Heart left ventricle (tissue), 13 donors: ENCODE measurements around the gene AURKAIP1.

ENCODE experiments used
- CTCF ChIP-seq, 12 donors: fragments of 200-600 bp; sonication (generic) in 4 of 12; IDR thresholded peaks; one replicate each; pipeline versions ENCODE4 v1.5.0 to v1.8.0; 2018 to 2022; ENCODE audit warnings: antibody characterized with exemption in 12 of 12, mild to moderate bottlenecking in 5 of 12
- POLR2A ChIP-seq, 2 donors: fragments of 450-650 bp; IDR thresholded peaks; one replicate each; pipeline ENCODE4 v1.6.1; 2017; ENCODE audit warnings: antibody characterized with exemption in 2 of 2, mild to moderate bottlenecking in 2 of 2, moderate library complexity in 2 of 2
- donor health status: ischemic (EF 13 %, LVEDD 7.1; RV severe dilation, severe dysfunction).
- donor health status: DM: no; HTN: yes; CAD: no.
- donor health status: DM: no; HTN: no; CAD: no.
- donor health status: ischemic (EF 25% LVEDD 6.9; RV normal size, moderate dysfunction).
- donor health status: ischemic (EF 25% LVEDD 5.7; RV mildly dilated, moderate dysfunction).
- donor health status: ischemic (EF 35%, LVEDD 5.7; RV mildly dilated, moderate dysfunction).
- donor health status: nonischemic (EF 11% LVEDD 7.7; RV severe dilation, severe dysfunction).
- donor health status: DM: yes; HTN: yes; CAD: no.
- donor health status: PGD.
- donor health status: ischemic (EF 29% LVEDD 5.4; RV normal size, mild dysfunction).
- donor health status: nonischemic (EF 23%, LVEDD 6.1; RV moderate dilation, normal function).

- TF ChIP-seq CTCF (IDR thresholded peaks at IDR 0.05) (no peak), POLR2A (IDR thresholded peaks at IDR 0.05) (no peak)
Observed at GRCh38 chr1:1365875-1366698, 8.9 kb downstream of the AURKAIP1 start.
